ENCODE data around the gene DSTN.

The DSTN gene

GRCh38 chr20:17613328-17614175 lies 43.7 kb downstream of the DSTN start:
- DNase-seq: no peak

- no peak for DNase-seq
Observed at GRCh38 chr20:17614176-17614811, 44.4 kb downstream of the DSTN start.

DNA sequence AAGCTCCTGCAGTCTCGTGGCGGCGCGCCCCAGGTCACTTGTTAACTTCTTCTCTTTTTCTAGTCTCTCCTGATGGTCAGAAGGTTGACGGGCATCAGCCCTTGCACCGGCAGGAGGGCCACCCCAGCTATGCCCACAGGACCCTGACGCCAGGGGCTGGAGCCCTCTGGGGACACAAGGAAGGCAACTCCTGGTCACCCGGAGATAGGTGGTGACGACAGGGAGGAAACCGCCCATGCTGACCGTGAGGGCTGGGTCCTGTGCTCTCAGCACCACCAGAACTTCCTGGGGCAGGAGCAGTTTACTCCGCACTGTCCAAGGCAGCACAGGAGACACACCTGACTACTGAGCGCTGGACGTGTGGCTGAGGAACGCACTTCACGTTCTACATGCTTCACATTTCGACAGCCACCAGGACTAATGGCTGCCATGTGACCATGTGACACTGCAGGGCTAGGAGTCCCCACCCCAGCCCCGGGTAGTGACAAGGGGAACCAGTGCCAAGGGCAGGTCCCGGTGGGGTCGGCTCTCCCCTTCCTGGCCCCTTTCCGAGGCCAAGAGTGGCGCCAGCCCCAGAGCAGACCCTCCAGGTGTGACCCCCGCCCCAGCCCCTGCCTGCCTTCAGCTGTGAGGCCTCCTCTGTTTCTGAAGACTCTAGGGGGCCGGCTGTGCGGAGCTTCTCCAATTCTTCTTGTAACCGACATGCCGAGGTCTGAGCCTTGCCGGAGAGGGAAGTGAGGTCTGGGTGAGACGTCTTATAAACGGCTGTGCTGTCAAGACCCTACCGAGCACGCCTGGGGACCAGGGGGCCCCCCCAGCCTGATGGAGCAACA lies 45.2 kb downstream of the DSTN start:
- no peak for DNase-seq

- no peak for DNase-seq
Observed at GRCh38 chr20:17615645-17616479, 46.0 kb downstream of the DSTN start.

GRCh38 chr20:17616480-17617211 lies 46.8 kb downstream of the DSTN start:
- no peak for DNase-seq

- DNase-seq: peak in 1 of 2 experiments; percentile 52
Observed at GRCh38 chr20:17617212-17617867, 47.5 kb downstream of the DSTN start.

- DNase-seq: no peak
Observed at GRCh38 chr20:17617868-17618672, 48.2 kb downstream of the DSTN start.

DNA sequence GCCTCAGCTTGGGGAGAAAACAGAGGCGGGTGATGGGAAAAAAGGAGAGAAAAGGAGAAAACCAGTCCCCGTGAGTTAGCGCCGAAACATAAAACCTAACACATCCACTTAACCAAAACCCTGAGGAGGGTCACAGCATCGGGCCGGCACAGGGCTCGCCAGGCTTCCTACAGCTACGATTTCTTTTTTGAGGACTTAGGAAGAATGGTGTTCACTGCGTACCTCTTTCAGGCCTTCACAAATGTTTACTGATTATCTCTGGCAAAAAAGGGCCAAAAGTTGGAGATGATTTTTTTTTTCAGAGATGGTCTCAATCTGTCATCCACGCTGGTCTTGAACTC lies 48.8 kb downstream of the DSTN start:
- DNase-seq: no peak

DNA sequence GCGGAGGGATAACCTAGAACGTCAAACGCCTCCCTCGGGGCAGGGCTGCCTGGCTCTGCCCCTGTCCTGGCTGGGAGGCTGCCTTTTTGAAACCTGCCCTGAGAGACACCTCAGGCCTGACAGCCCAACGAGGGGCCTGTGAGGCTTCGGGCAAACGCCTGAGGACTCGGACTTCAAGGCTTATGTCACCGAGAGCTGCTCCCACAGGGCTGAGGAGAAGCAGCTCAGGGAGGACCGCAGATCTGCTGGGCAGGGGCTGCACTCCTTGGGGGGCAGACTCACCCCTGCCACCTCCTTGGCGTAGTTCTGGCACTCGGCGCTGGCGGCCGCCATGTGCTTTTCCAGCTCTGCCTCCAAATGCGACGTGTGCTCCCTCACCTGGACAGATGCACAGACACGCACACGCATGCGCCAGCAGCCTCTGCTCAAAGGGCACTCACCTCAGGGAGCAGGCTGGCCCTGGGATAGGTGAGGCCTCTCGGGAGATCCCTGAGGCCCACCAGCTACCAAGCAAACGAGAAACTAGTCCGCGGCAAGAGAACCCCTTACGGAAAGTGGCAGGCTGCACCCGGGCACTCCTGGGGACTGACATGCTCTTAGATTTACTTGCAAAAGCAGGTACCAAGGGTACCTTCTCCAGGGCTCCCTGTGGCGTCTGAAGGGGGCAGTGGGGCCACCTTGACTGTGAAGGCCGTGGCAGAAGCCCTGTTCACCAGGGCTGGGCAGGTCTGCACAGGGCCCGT lies 49.6 kb downstream of the DSTN start:
- no peak for DNase-seq

- DNase-seq: no peak
Observed at GRCh38 chr20:17620371-17621228, 50.7 kb downstream of the DSTN start.

DNA sequence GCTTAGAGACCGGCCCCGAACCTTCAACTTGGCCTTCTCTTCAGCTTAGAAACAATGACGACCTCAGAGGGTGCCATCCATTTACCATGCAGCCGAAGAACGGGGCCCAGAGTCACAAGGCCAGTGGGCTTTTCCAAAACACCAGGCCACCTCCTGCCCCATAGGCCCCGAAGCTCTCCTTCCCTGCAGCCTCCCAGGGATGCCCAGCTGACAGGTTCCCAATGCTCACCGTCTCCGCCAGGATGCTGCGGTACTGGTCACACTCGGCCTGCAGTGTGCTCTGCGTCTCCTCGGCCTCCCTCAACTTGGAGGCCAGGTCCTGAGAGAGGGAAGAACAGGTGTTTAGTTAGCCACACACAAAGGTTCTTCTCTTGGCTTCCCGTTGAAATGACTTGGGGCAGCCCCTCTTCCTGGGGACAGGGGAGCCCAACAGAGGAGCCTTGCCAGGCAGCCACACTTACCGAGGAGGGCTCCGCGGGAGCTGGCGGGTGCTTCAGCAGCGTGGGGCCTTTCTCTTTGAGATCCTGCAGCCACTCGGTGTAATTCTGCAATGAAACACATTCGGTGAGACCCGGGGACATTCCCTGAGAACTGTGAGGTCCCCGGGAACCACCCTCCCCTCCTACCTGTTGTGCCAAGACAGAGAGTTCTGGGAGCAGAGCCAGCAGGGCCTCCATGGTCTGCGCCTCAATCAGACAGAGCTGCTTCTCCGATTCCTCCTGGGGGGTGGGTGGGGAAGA lies 51.5 kb downstream of the DSTN start:
- DNase-seq: no peak

DNA sequence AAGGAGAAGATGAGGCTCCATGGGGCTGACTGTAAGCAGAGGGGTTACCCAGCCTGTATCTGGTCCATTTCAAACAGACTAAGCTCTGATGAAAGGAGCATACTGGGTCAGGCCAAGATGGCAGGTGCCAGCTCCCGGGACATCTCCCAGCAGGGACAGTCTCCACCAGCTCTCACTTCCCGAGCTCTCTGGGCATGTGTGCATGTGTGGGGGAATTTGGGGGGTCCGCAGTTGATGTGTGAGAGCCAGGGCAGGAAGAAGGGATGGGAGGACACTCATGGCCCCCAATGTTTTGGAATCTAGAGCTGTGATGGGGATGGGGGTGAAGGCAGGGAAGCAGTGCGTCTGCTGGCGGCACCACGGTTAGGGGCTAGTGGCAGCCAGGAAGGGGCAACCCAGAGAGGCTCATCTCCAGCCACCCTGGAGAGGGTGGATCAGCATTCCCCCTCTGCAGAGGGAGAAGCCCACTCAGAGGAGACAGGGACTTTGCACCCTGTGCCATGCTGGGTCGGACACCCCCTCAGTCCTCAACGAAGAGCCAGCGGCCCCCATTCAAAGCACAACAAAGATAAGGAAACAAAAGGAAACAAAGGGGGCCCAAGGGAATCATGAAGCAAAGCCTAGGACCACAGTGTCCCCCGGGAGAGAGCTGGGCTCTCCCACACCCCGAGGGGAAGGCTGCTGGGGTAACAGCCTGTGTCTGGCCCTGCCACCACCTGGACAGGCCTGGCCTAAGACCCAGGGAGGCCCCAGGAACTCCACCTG lies 52.4 kb downstream of the DSTN start:
- DNase-seq: no peak

GRCh38 chr20:17622851-17623508 lies 53.1 kb downstream of the DSTN start:
- no peak for DNase-seq

GRCh38 chr20:17624070-17624469 lies 54.2 kb downstream of the DSTN start:
- no peak for DNase-seq

- no peak for DNase-seq
Observed at GRCh38 chr20:17624551-17625245, 54.8 kb downstream of the DSTN start.
